NCI-H446 (cell line): ENCODE results near the gene CRYBA4.

Source experiments
- DNase-seq, 2 experiments: peaks; one replicate each; lab custom pipeline; 2025; lab: John Stamatoyannopoulos, UW

Gene CRYBA4

GRCh38 chr22:26621663-26622062, at the start of gene CRYBA4:
CRYBA4 (plus strand) TSS chr22:26621963; CDS start chr22:26622597, 634 bp downstream.
- DNase-seq, result no peak

- no peak for DNase-seq
Measured at GRCh38 chr22:26573026-26573662, 48.6 kb upstream of the CRYBA4 start.

GRCh38 chr22:26574001-26574723, 47.6 kb upstream of the CRYBA4 start:
- no peak for DNase-seq

GRCh38 chr22:26576026-26576680, 45.6 kb upstream of the CRYBA4 start:
- no peak for DNase-seq

- no peak for DNase-seq
Measured at GRCh38 chr22:26577081-26577480, 44.7 kb upstream of the CRYBA4 start.

- no peak for DNase-seq
Measured at GRCh38 chr22:26579331-26579886, 42.4 kb upstream of the CRYBA4 start.

GRCh38 chr22:26580240-26580962, 41.4 kb upstream of the CRYBA4 start:
- DNase-seq, result no peak

GRCh38 chr22:26581026-26581425, 40.7 kb upstream of the CRYBA4 start:
- DNase-seq, result no peak

GRCh38 chr22:26581633-26582168, 40.1 kb upstream of the CRYBA4 start:
- DNase-seq, result no peak

GRCh38 chr22:26584010-26584409, 37.8 kb upstream of the CRYBA4 start:
- DNase-seq, result no peak

GRCh38 chr22:26585104-26585790, 36.5 kb upstream of the CRYBA4 start:
- DNase-seq, result peak in 1 of 2 experiments; percentile 80

- no peak for DNase-seq
Measured at GRCh38 chr22:26586556-26587325, 35.0 kb upstream of the CRYBA4 start.

- DNase-seq, result no peak
Measured at GRCh38 chr22:26587991-26588613, 33.7 kb upstream of the CRYBA4 start.

- DNase-seq, result no peak
Measured at GRCh38 chr22:26588729-26589366, 32.9 kb upstream of the CRYBA4 start.

GRCh38 chr22:26589367-26589844, 32.4 kb upstream of the CRYBA4 start:
- no peak for DNase-seq

GRCh38 chr22:26589845-26590736, 31.7 kb upstream of the CRYBA4 start, which contains the start of gene TPST2:
TPST2 (minus strand) TSS chr22:26590132; CDS start chr22:26541630, 48,502 bp downstream.
- peak; percentile 69 to 88 for DNase-seq

- DNase-seq, result no peak
Measured at GRCh38 chr22:26592421-26592891, 29.3 kb upstream of the CRYBA4 start.

GRCh38 chr22:26593763-26594162, 28.0 kb upstream of the CRYBA4 start:
- DNase-seq, result no peak
